Gastroesophageal sphincter (tissue), 4 donors: ENCODE data around the gene ATP1B3. TPM values are rescaled to one million over a fixed set of nuclear protein-coding genes. Genes with fewer than 3 reads are reported as not detected.

Experiments used
- ATAC-seq: fragments of 150-250 bp; one replicate; pipeline ENCODE4 v1.9.1; 2016; ENCODE audit warnings: mild to moderate bottlenecking, moderate library complexity
- H3K27ac ChIP-seq, 4 donors: fragments of 200-600 bp; sonication (generic) in 3 of 4; 1 replicate in 3 of 4; 2 replicates in 1 of 4; pipeline ENCODE4 v1.5.1; 2016 to 2019
- H3K27me3 ChIP-seq: fragments of 200-600 bp; sonication (generic); one replicate; pipeline ENCODE4 v1.5.1; 2019
- H3K36me3 ChIP-seq, 2 donors: fragments of 200-600 bp; sonication (generic); one replicate each; pipeline ENCODE4 v1.5.1; 2019; ENCODE audit warnings: control low read depth in 1 of 2
- H3K4me1 ChIP-seq, 3 donors: fragments of 200-600 bp; sonication (generic); 1 replicate in 2 of 3; 2 replicates in 1 of 3; pipeline ENCODE4 v1.5.1; 2016 to 2019; ENCODE audit warnings: control low read depth in 2 of 3
- H3K4me3 ChIP-seq, 2 donors: fragments of 200-600 bp; sonication (generic); one replicate each; pipeline ENCODE4 v1.5.1; 2019; ENCODE audit warnings: mild to moderate bottlenecking in 1 of 2, moderate library complexity in 1 of 2
- H3K9me3 ChIP-seq, 3 donors: fragments of 200-600 bp; sonication (generic); one replicate each; pipeline ENCODE4 v1.5.1; 2017 to 2019; ENCODE audit warnings: control low read depth in 2 of 3
- CTCF ChIP-seq, 4 experiments: fragments of 200-600 bp in 2 of 4; fragments of 450-650 bp in 2 of 4; sonication (generic) in 1 of 4; IDR thresholded peaks; one replicate each; pipeline ENCODE4 v1.5.1; 2017 to 2019; ENCODE audit warnings: antibody characterized with exemption in 4 of 4, mild to moderate bottlenecking in 2 of 4, moderate library complexity in 2 of 4
- EP300 ChIP-seq: sonication (generic); formaldehyde crosslinking; IDR thresholded peaks from one replicate; pipeline ENCODE4 v1.6.1; 2017; ENCODE audit warnings: antibody characterized with exemption, mild to moderate bottlenecking
- POLR2A ChIP-seq, 2 donors: fragments of 450-650 bp; IDR thresholded peaks; one replicate each; pipeline ENCODE4 v1.6.1; 2017; ENCODE audit warnings: antibody characterized with exemption in 2 of 2, mild to moderate bottlenecking in 2 of 2, moderate library complexity in 1 of 2
- POLR2AphosphoS5 ChIP-seq: sonication (generic); formaldehyde crosslinking; IDR thresholded peaks from one replicate; pipeline ENCODE4 v1.6.1; 2017; ENCODE audit warnings: antibody characterized with exemption
- WGBS, 2 donors: methylation state at CpG; one replicate each; pipeline ENCODE4 v1.1.5; 2018; ENCODE audit warnings: low coverage in 1 of 2; 5-methylcytosine and 5-hydroxymethylcytosine counted together
- total RNA-seq, 4 donors: library from RNA; depleted of rRNA; stranded (reverse); fragments of >200 nt; gene quantifications; one replicate each; pipeline ENCODE4 v1.1.0, GENCODE V29; 2016

ATP1B3 gene
- total RNA-seq: 10 to 100 TPM; 25.1 to 94.5 (median 57.3) TPM

GRCh38 chr3:141876381-141876890, at the start of gene ATP1B3:
ATP1B3 (plus strand) TSS chr3:141876643; CDS start chr3:141876802, 159 bp downstream.
- Histone ChIP-seq H3K4me1 (peaks cover 0 to 35% (median 5%) of the 10 kb centered on the region in 3 donors), H3K4me3 (peak within 1 kb of the TSS; percentile 54 to 61), H3K27me3 (no peaks in the 10 kb centered on the region), H3K36me3 (no peaks in the 10 kb centered on the region), H3K9me3 (no peaks in the 10 kb centered on the region), H3K27ac (peak within 1 kb of the TSS; percentile 97 to 100 (median 100))
- ATAC-seq: peak; percentile 95
- WGBS, 2 donors: no CpG with 5 or more reads among the region's 69 CpGs
- TF ChIP-seq POLR2A (IDR thresholded peaks at IDR 0.05) (peak; percentile 95 to 97), POLR2AphosphoS5 (peak; percentile 91), EP300 (no peak), CTCF (IDR thresholded peaks at IDR 0.05) (peak in 2 of 4 experiments; percentile 15 to 24)

GRCh38 chr3:141828487-141828886, 48.0 kb upstream of the ATP1B3 start:
- no peak for TF ChIP-seq CTCF (IDR thresholded peaks at IDR 0.05)
- TF ChIP-seq POLR2A (IDR thresholded peaks at IDR 0.05): no peak
- TF ChIP-seq POLR2AphosphoS5: no peak
- no peak for TF ChIP-seq EP300
- no peaks in the 10 kb centered on the region for H3K4me1 ChIP-seq
- no peak overlapping the region for H3K27ac ChIP-seq
- no peak for ATAC-seq
- H3K4me3 ChIP-seq: no peak overlapping the region
- no peaks in the 10 kb centered on the region for H3K36me3 ChIP-seq
- no peaks in the 10 kb centered on the region for H3K27me3 ChIP-seq
- no peaks in the 10 kb centered on the region for H3K9me3 ChIP-seq

GRCh38 chr3:141828890-141829289, 47.6 kb upstream of the ATP1B3 start:
- no peaks in the 10 kb centered on the region for H3K36me3 ChIP-seq
- ATAC-seq: peak; percentile 48
- TF ChIP-seq POLR2AphosphoS5 (no peak), EP300 (no peak), CTCF (IDR thresholded peaks at IDR 0.05) (no peak), POLR2A (IDR thresholded peaks at IDR 0.05) (no peak)
- H3K27me3 ChIP-seq: no peaks in the 10 kb centered on the region
- no peak overlapping the region for H3K4me3 ChIP-seq
- H3K27ac ChIP-seq: no peak overlapping the region
- WGBS, 2 donors: no CpG with 5 or more reads among the region's 2 CpGs
- H3K4me1 ChIP-seq: no peaks in the 10 kb centered on the region
- no peaks in the 10 kb centered on the region for H3K9me3 ChIP-seq

- no peak for TF ChIP-seq POLR2A (IDR thresholded peaks at IDR 0.05)
- TF ChIP-seq CTCF (IDR thresholded peaks at IDR 0.05): no peak
- no peak for TF ChIP-seq EP300
- no peak for TF ChIP-seq POLR2AphosphoS5
- H3K9me3 ChIP-seq: no peaks in the 10 kb centered on the region
- no peak overlapping the region for H3K27ac ChIP-seq
- WGBS, 2 donors: 85 to 89% methylated on average over 4 to 6 of the region's 6 CpGs
- ATAC-seq: no peak
- H3K4me3 ChIP-seq: no peak overlapping the region
- H3K27me3 ChIP-seq: no peaks in the 10 kb centered on the region
- H3K4me1 ChIP-seq: no peaks in the 10 kb centered on the region
- no peaks in the 10 kb centered on the region for H3K36me3 ChIP-seq
Observed at GRCh38 chr3:141830508-141830907, 45.9 kb upstream of the ATP1B3 start.

GRCh38 chr3:141834292-141834691, 42.2 kb upstream of the ATP1B3 start:
- Histone ChIP-seq H3K4me3 (no peak overlapping the region), H3K9me3 (no peaks in the 10 kb centered on the region), H3K36me3 (no peaks in the 10 kb centered on the region), H3K27me3 (no peaks in the 10 kb centered on the region), H3K4me1 (no peaks in the 10 kb centered on the region), H3K27ac (no peak overlapping the region)
- TF ChIP-seq POLR2AphosphoS5: no peak
- TF ChIP-seq POLR2A (IDR thresholded peaks at IDR 0.05): no peak
- no peak for TF ChIP-seq EP300
- TF ChIP-seq CTCF (IDR thresholded peaks at IDR 0.05): no peak
- WGBS, 2 donors: 90% methylated on average over 1 of the region's 3 CpGs; no CpG with 5 or more reads in 1 of the 2 donors
- ATAC-seq: no peak
